GM12874 (cell line): ENCODE measurements around the gene PLXNA2.

Experiments
- TF ChIP-seq, protein P1 (sequence below): IDR thresholded peaks from 2 replicates; pipeline ENCODE4 v1.5.1; 2011; ENCODE audit warnings: low read depth, mild to moderate bottlenecking, control low read depth, low read length, moderate library complexity; ENCODE audit not compliant: insufficient read depth

The PLXNA2 gene

DNA sequence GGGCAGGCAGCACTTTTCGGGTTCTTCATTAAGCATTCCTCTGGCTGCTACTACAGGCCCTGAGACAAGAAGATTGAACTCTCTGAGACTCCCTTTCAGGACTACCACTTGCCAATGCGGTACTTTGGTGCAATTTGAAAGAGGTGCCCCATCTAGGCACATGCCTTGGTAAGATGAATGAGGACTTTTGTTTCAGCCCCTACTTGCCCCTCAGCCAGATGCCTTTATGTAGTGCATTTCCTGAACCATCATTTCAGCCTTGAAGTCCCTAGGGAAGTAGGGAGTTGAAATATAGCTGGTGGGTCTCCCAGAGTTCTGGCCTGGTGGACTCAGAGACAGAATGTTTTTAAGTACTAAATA is 123.8 kb downstream of the PLXNA2 start:
- TF ChIP-seq, protein P1, sequence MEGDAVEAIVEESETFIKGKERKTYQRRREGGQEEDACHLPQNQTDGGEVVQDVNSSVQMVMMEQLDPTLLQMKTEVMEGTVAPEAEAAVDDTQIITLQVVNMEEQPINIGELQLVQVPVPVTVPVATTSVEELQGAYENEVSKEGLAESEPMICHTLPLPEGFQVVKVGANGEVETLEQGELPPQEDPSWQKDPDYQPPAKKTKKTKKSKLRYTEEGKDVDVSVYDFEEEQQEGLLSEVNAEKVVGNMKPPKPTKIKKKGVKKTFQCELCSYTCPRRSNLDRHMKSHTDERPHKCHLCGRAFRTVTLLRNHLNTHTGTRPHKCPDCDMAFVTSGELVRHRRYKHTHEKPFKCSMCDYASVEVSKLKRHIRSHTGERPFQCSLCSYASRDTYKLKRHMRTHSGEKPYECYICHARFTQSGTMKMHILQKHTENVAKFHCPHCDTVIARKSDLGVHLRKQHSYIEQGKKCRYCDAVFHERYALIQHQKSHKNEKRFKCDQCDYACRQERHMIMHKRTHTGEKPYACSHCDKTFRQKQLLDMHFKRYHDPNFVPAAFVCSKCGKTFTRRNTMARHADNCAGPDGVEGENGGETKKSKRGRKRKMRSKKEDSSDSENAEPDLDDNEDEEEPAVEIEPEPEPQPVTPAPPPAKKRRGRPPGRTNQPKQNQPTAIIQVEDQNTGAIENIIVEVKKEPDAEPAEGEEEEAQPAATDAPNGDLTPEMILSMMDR: no peak

DNA sequence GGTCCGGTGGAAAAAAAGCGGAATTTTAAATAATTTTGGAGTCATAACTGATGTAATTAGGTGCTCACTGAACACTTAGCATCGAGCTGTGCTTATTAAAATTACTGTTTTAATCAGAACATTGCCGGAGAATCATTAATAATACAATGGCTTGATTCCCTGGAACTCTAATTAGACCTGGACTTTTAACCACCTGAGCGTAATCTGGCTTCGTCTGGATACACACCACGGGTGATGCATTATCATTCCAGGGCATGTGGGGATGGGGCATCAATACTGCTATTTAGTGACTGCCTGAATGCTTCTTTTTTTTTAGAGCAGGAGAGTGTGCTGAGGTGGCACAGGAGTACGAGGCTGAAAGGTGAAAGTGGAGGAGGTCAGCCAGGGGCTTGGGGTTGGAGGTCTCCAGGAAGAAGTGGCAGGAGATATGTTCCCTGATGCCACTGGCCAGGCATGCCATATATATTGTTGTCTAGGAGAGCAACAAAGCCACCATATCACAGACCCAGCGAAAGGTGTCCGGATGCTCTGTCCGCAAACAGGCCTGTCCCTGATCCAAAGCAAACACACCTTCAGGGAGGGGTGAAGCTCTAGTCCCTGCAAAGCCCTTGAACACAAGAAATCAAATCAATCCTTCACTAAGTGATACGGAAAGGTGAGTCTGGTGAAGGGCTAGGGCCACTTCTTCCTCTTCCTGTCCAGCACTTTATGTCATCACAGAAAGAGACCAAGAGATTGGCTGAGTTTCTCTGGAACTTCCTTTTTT is 125.2 kb downstream of the PLXNA2 start:
- TF ChIP-seq, protein P1: no peak

DNA sequence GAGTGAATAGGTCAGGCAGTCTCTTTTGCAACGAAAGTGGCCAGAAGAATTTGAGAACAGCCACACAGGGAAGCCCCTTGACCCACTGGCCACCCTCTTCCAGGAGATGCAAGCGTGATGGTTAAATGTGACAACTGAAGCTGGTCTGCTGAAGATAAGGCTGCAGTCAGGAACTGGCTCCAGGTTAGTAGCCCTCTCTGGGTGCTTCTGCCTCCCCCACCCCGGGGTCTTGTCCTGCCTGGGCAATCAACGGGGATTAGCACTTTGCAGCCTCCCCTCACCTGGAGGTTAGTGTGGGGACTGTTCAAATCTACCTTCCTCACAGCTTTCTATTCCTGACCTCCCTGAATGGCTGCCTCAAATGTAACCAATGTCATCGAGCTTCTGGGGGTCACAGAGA is 125.9 kb downstream of the PLXNA2 start:
- TF ChIP-seq, protein P1: no peak

DNA sequence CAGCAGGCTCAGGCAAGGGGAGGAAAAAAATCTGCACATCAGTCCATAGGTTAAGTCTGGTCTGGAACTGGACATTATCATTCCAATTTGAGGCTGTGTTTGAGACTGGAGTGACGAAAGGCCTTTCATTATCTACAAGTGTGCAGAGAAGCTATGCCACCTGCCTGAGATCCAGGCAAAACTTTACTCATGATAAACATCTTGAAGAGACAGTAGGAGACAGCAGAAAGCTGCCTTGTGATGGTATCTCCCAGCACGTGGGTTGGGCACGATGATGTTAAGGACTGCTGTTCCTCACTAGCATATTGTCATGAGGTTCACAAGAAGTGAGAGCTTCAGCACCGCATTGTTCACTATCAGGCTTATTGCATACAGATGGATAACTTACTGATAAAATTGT is 126.4 kb downstream of the PLXNA2 start:
- TF ChIP-seq, protein P1: no peak

DNA sequence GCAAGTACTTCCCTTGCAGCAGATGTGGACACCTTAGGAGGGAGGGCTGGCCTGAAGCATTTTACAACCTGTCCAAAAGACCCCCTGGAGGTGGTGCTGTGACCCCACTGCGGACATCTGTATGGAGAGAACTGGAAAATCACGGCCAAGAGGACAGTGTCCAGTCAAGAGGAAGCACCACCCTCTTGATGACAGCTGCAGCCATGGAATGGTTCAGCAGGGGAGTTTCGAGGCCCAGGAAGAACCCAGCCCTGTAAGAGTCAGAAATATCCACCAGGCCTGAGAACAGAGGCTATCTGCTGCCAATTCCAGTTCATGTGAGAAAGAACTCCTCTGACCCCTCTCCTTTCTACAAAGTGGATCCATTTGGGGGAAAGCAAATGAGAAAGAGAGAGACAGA is 126.8 kb downstream of the PLXNA2 start:
- TF ChIP-seq, protein P1: no peak

DNA sequence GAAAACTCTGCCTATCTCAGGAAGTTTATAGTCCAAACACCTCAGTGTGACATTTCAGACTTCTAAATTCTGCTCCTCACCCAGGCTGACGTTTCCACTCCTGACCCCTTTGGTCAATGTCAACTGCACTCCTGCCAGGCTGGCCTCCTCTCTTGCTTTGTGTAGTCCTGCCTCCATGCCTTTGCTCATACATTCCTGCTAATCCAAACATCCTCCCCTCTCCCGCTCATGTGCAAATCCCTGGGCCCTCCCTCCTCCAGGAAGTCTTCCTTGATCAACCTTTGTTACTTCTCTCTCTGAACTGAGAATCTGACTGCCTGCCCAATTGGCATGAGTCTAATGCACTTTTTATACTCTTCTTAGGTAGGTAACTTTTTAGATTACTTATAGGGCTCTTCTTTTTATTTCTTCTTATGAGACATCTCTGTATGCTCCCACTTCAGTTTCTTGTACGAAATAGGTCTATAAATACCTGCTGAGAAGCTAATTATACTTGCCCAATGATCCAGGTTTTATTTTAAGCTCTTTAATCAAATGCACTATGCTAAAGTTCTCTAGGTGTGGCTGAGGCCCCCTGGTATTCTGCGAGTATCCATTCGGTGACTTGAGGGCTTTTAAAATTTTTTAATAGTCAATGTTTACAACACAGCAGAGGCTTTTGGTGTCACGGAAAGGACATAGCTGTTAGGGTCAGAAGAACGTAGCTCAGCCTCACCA is 128.1 kb downstream of the PLXNA2 start:
- TF ChIP-seq, protein P1: no peak

DNA sequence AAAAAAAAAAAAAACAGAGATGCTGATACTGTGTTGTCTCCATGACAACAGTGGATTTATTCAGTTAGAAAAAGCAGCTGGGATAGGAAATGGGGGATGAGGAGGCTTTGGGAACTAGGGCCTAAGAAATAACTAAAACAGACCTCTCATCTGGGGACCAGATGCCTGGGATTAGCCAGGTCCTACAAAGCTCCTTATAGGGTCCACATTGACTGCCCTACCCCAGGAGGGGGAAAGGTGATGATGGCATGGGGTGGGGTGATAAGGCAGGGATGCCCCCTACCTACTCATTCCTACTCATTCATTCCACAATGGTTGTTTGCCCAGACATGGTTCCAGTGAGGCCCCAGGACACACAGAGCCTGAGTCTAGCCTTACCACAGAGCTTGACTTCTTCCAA is 131.2 kb downstream of the PLXNA2 start:
- TF ChIP-seq, protein P1: no peak
